Body of pancreas (tissue), 4 donors: ENCODE measurements around the gene MBD3L3.

Experiments used
- CTCF ChIP-seq, 7 experiments: fragments of 450-650 bp in 4 of 7; fragments of 200-600 bp in 3 of 7; sonication (generic) in 3 of 7; IDR thresholded peaks; one replicate each; pipeline ENCODE4 v1.5.1; 2016 to 2019; ENCODE audit warnings: antibody characterized with exemption in 7 of 7
- POLR2A ChIP-seq, 3 donors: fragments of 450-650 bp; IDR thresholded peaks; one replicate each; pipeline ENCODE4 v1.6.1; 2016; ENCODE audit warnings: antibody characterized with exemption in 3 of 3, mild to moderate bottlenecking in 2 of 3

- TF ChIP-seq CTCF (IDR thresholded peaks at IDR 0.05) (no peak), POLR2A (IDR thresholded peaks at IDR 0.05) (peak in 2 of 3 donors; percentile 64 to 69)
These were observed 40.5 kb upstream of the MBD3L3 start for GRCh38 chr19:7098701-7099596.
